ENCODE measurements around the gene FUNDC2. TPM values are rescaled to one million over a fixed set of nuclear protein-coding genes. Genes with fewer than 3 reads are reported as not detected.
"Not testable (repeated sequence)": the region's sequence is repeated elsewhere in the genome, so short reads cannot be mapped to it uniquely, and the experiment has no call there.

Gene FUNDC2
- total RNA-seq, 2 experiments from 2014 or later = 37.2 to 37.4 TPM

- H3K4me3 Mint-ChIP-seq = no peak overlapping the region
- intact Hi-C loops (cut with DNase I, micrococcal nuclease) = no loop called here
- CTCF ChIA-PET = no interaction called here
- Histone ChIP-seq H3K27ac (ENCODE audit: low read depth in 1 of 2, low read length in 2 of 2) (no peak overlapping the region), H3K4me3 (ENCODE audit: low read length) (no peak overlapping the region), H3K9me3 (ENCODE audit: control insufficient read depth in 1 of 2, insufficient read depth in 1 of 2, low read length in 2 of 2) (no peaks in the 10 kb centered on the region), H3K36me3 (ENCODE audit: insufficient read depth, low read length) (no peaks in the 10 kb centered on the region), H3K27me3 (ENCODE audit: control insufficient read depth in 1 of 2, insufficient read depth in 2 of 2, low read length in 2 of 2) (no peaks in the 10 kb centered on the region), H3K4me1 (ENCODE audit: insufficient read depth, low read length) (no peaks in the 10 kb centered on the region)
- H3K9me3 Mint-ChIP-seq = no peaks in the 10 kb centered on the region
- ATAC-seq (ENCODE audit: poor library complexity) (no peak), DNase-seq (no peak)
- no peak for TF ChIP-seq CTCF (IDR thresholded peaks at IDR 0.05)
- H3K27me3 Mint-ChIP-seq = peaks cover 5% of the 10 kb centered on the region
- POLR2A ChIA-PET = no interaction called here
- H3K36me3 Mint-ChIP-seq (ENCODE audit: low read depth) = no peaks in the 10 kb centered on the region
- no peaks in the 10 kb centered on the region for H3K4me1 Mint-ChIP-seq (ENCODE audit: low read depth)
- H3K27ac Mint-ChIP-seq = no peak overlapping the region
Observed at GRCh38 chrX:155000841-155001240, 25.8 kb upstream of the FUNDC2 start.

- H3K9me3 Mint-ChIP-seq = no peaks in the 10 kb centered on the region
- intact Hi-C loops (cut with DNase I, micrococcal nuclease) = no loop called here
- no peak for TF ChIP-seq CTCF (IDR thresholded peaks at IDR 0.05)
- H3K4me3 Mint-ChIP-seq = no peak overlapping the region
- no peak for ATAC-seq (ENCODE audit: poor library complexity)
- no peaks in the 10 kb centered on the region for H3K9me3 ChIP-seq (ENCODE audit: control insufficient read depth in 1 of 2, insufficient read depth in 1 of 2, low read length in 2 of 2)
- no peaks in the 10 kb centered on the region for H3K36me3 Mint-ChIP-seq (ENCODE audit: low read depth)
- DNase-seq = no peak
- POLR2A ChIA-PET = no interaction called here
- no peak overlapping the region for H3K4me3 ChIP-seq (ENCODE audit: low read length)
- H3K27ac ChIP-seq (ENCODE audit: low read depth in 1 of 2, low read length in 2 of 2) = no peak overlapping the region
- CTCF ChIA-PET = no interaction called here
- H3K27ac Mint-ChIP-seq = no peak overlapping the region
- H3K27me3 Mint-ChIP-seq = peaks cover 5% of the 10 kb centered on the region
- H3K4me1 ChIP-seq (ENCODE audit: insufficient read depth, low read length) = no peaks in the 10 kb centered on the region
- no peaks in the 10 kb centered on the region for H3K4me1 Mint-ChIP-seq (ENCODE audit: low read depth)
- H3K27me3 ChIP-seq (ENCODE audit: control insufficient read depth in 1 of 2, insufficient read depth in 2 of 2, low read length in 2 of 2) = no peaks in the 10 kb centered on the region
- no peaks in the 10 kb centered on the region for H3K36me3 ChIP-seq (ENCODE audit: insufficient read depth, low read length)
Observed at GRCh38 chrX:155001873-155002272, 24.8 kb upstream of the FUNDC2 start.

GRCh38 chrX:155005190-155005589 lies 21.5 kb upstream of the FUNDC2 start:
- DNase-seq (no peak), ATAC-seq (ENCODE audit: poor library complexity) (no peak)
- Mint-ChIP-seq H3K27me3 (peaks cover 5% of the 10 kb centered on the region), H3K9me3 (no peaks in the 10 kb centered on the region), H3K4me3 (no peak overlapping the region), H3K27ac (no peak overlapping the region), H3K4me1 (ENCODE audit: low read depth) (no peaks in the 10 kb centered on the region), H3K36me3 (ENCODE audit: low read depth) (no peaks in the 10 kb centered on the region)
- Histone ChIP-seq H3K4me1 (ENCODE audit: insufficient read depth, low read length) (no peaks in the 10 kb centered on the region), H3K4me3 (ENCODE audit: low read length) (no peak overlapping the region), H3K36me3 (ENCODE audit: insufficient read depth, low read length) (no peaks in the 10 kb centered on the region), H3K27me3 (ENCODE audit: control insufficient read depth in 1 of 2, insufficient read depth in 2 of 2, low read length in 2 of 2) (no peaks in the 10 kb centered on the region), H3K9me3 (ENCODE audit: control insufficient read depth in 1 of 2, insufficient read depth in 1 of 2, low read length in 2 of 2) (no peaks in the 10 kb centered on the region), H3K27ac (ENCODE audit: low read depth in 1 of 2, low read length in 2 of 2) (no peak overlapping the region)
- intact Hi-C loops (cut with DNase I, micrococcal nuclease) = no loop called here
- no peak for TF ChIP-seq CTCF (IDR thresholded peaks at IDR 0.05)
- POLR2A ChIA-PET = no interaction called here
- CTCF ChIA-PET = no interaction called here

- ATAC-seq (ENCODE audit: poor library complexity); H3K4me3 Mint-ChIP-seq; DNase-seq; H3K4me1 ChIP-seq (ENCODE audit: insufficient read depth, low read length); CTCF ChIA-PET; H3K36me3 ChIP-seq (ENCODE audit: insufficient read depth, low read length); H3K4me3 ChIP-seq (ENCODE audit: low read length); H3K4me1 Mint-ChIP-seq (ENCODE audit: low read depth); POLR2A ChIA-PET; H3K27ac ChIP-seq (ENCODE audit: low read depth in 1 of 2, low read length in 2 of 2); H3K27ac Mint-ChIP-seq; H3K9me3 ChIP-seq (ENCODE audit: control insufficient read depth in 1 of 2, insufficient read depth in 1 of 2, low read length in 2 of 2); H3K27me3 ChIP-seq (ENCODE audit: control insufficient read depth in 1 of 2, insufficient read depth in 2 of 2, low read length in 2 of 2); H3K36me3 Mint-ChIP-seq (ENCODE audit: low read depth); H3K27me3 Mint-ChIP-seq; intact Hi-C loops (cut with DNase I, micrococcal nuclease); H3K9me3 Mint-ChIP-seq: not testable (repeated sequence)
Observed at GRCh38 chrX:155006379-155006778, 20.3 kb upstream of the FUNDC2 start.

- H3K27ac Mint-ChIP-seq; H3K9me3 Mint-ChIP-seq; H3K36me3 ChIP-seq (ENCODE audit: insufficient read depth, low read length); intact Hi-C loops (cut with DNase I, micrococcal nuclease); H3K4me3 ChIP-seq (ENCODE audit: low read length); H3K27ac ChIP-seq (ENCODE audit: low read depth in 1 of 2, low read length in 2 of 2); CTCF ChIA-PET; H3K9me3 ChIP-seq (ENCODE audit: control insufficient read depth in 1 of 2, insufficient read depth in 1 of 2, low read length in 2 of 2); H3K4me1 Mint-ChIP-seq (ENCODE audit: low read depth); H3K27me3 Mint-ChIP-seq; H3K27me3 ChIP-seq (ENCODE audit: control insufficient read depth in 1 of 2, insufficient read depth in 2 of 2, low read length in 2 of 2); POLR2A ChIA-PET; DNase-seq; ATAC-seq (ENCODE audit: poor library complexity); H3K36me3 Mint-ChIP-seq (ENCODE audit: low read depth); H3K4me3 Mint-ChIP-seq; H3K4me1 ChIP-seq (ENCODE audit: insufficient read depth, low read length): not testable (repeated sequence)
Observed at GRCh38 chrX:155006913-155007671, 19.6 kb upstream of the FUNDC2 start.

Measured in CD4-positive, alpha-beta T cell (primary cell).